GM18520 (cell line): Measurements from ENCODE around the gene RASL11B.

Source experiments
- ATAC-seq: cut with Tn5 transposase; IDR thresholded peaks from one replicate; pipeline ENCODE4 v1.9.1; 2021; ENCODE audit not compliant: unreplicated experiment

RASL11B gene

GRCh38 chr4:52912608-52913007 is 50.5 kb downstream of the RASL11B start:
- ATAC-seq, result no peak

- ATAC-seq, result no peak
Measured at GRCh38 chr4:52914051-52914605, 52.0 kb downstream of the RASL11B start.

GRCh38 chr4:52915191-52915590 is 53.1 kb downstream of the RASL11B start:
- ATAC-seq, result no peak

GRCh38 chr4:52915730-52916300 is 53.7 kb downstream of the RASL11B start:
- ATAC-seq, result no peak
